Cardiac muscle cell (in vitro differentiated cells and primary cell): ENCODE data around the gene FBXO4. TPM values are rescaled to one million over a fixed set of nuclear protein-coding genes. Genes with fewer than 3 reads are reported as not detected.

ENCODE experiments used
- DNase-seq, 2 donors: peaks; one replicate each; pipeline versions ENCODE4 v3.0.0 to v3.0.0-alpha.2; 2010 to 2017; ENCODE audit warnings: low read depth in 1 of 2, low spot score in 1 of 2
- H3K27ac ChIP-seq: fragments of 200-600 bp; sonication (generic); 2 replicates; pipeline ENCODE4 v1.5.1; 2016
- H3K27me3 ChIP-seq: fragments of 200-600 bp; sonication (generic); 2 replicates; pipeline ENCODE4 v1.6.0; 2016; ENCODE audit warnings: control low read depth
- H3K36me3 ChIP-seq: fragments of 200-600 bp; sonication (generic); 2 replicates; pipeline ENCODE4 v1.5.1; 2016; ENCODE audit warnings: control low read depth
- H3K4me1 ChIP-seq: fragments of 200-600 bp; sonication (generic); 2 replicates; pipeline ENCODE4 v1.8.1; 2017; ENCODE audit warnings: low read depth, mild to moderate bottlenecking, mixed run types
- H3K4me3 ChIP-seq: fragments of 200-600 bp; sonication (generic); 2 replicates; pipeline ENCODE4 v1.5.1; 2016; ENCODE audit warnings: mild to moderate bottlenecking
- H3K9me3 ChIP-seq: fragments of 200-600 bp; sonication (generic); 2 replicates; pipeline ENCODE4 v1.5.1; 2017; ENCODE audit warnings: low read depth, mild to moderate bottlenecking, control low read depth
- CTCF ChIP-seq: IDR thresholded peaks from 2 replicates; pipeline ENCODE4 v1.5.1; 2012; ENCODE audit warnings: low read depth, mild to moderate bottlenecking, low read length
- polyA plus RNA-seq: library from polyadenylated mRNA; unstranded; fragments of >200 nt; fragmentation: Nextera tagmentation; extraction: Ambion mirVana; gene quantifications from 2 replicates; pipeline ENCODE4 v1.2.1, GENCODE V29; 2016
- total RNA-seq: library from RNA; depleted of rRNA; stranded (reverse); fragments of >200 nt; gene quantifications from 2 replicates; pipeline ENCODE4 v1.2.3, GENCODE V29; 2016

The FBXO4 gene
- total and polyA plus RNA-seq, 2 experiments from 2014 or later: 2.1 to 7.1 TPM

DNA sequence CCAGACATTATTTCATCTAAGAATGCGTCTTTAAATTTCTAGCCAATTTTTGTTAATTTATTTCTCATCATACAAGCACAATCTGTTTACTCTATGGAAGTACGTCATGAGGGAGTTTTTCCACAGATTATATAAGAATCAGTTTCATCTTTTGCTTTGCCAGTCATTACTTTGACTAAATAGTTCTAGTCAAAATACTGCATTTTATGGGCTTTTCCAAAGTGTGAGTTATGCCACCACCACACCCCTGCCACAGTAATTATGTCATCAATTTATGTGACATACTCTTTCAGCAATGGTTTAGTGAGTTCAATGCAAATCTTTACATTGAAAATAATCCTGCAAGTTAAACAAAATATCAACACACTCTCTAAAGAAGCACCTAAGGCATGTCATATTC is 18.9 kb upstream of the FBXO4 start:
- Histone ChIP-seq H3K36me3 (peaks cover 32% of the 10 kb centered on the region), H3K9me3 (no peaks in the 10 kb centered on the region), H3K27me3 (no peaks in the 10 kb centered on the region), H3K4me3 (no peak overlapping the region), H3K4me1 (no peaks in the 10 kb centered on the region), H3K27ac (no peak overlapping the region)
- DNase-seq: no peak
- TF ChIP-seq CTCF: no peak

GRCh38 chr5:41908374-41909079 is 16.6 kb upstream of the FBXO4 start:
- Histone ChIP-seq H3K27me3 (no peaks in the 10 kb centered on the region), H3K36me3 (peaks cover 54% of the 10 kb centered on the region), H3K27ac (peak overlapping the region; percentile 15), H3K4me3 (no peak overlapping the region), H3K9me3 (no peaks in the 10 kb centered on the region), H3K4me1 (no peaks in the 10 kb centered on the region)
- DNase-seq: peak in 1 of 2 donors; percentile 46
- no peak for TF ChIP-seq CTCF

GRCh38 chr5:41918105-41918504 is 7.0 kb upstream of the FBXO4 start:
- no peak overlapping the region for H3K4me3 ChIP-seq
- no peak overlapping the region for H3K27ac ChIP-seq
- no peak for TF ChIP-seq CTCF
- no peak for DNase-seq
- peaks cover 60% of the 10 kb centered on the region for H3K36me3 ChIP-seq
- no peaks in the 10 kb centered on the region for H3K4me1 ChIP-seq
- H3K9me3 ChIP-seq: no peaks in the 10 kb centered on the region
- H3K27me3 ChIP-seq: no peaks in the 10 kb centered on the region

- H3K27me3 ChIP-seq: no peaks in the 10 kb centered on the region
- DNase-seq: no peak
- H3K36me3 ChIP-seq: peaks cover 41% of the 10 kb centered on the region
- no peaks in the 10 kb centered on the region for H3K9me3 ChIP-seq
- H3K4me3 ChIP-seq: no peak overlapping the region
- H3K4me1 ChIP-seq: no peaks in the 10 kb centered on the region
- H3K27ac ChIP-seq: no peak overlapping the region
- no peak for TF ChIP-seq CTCF
Measured at GRCh38 chr5:41921166-41921565, 3.9 kb upstream of the FBXO4 start.

DNA sequence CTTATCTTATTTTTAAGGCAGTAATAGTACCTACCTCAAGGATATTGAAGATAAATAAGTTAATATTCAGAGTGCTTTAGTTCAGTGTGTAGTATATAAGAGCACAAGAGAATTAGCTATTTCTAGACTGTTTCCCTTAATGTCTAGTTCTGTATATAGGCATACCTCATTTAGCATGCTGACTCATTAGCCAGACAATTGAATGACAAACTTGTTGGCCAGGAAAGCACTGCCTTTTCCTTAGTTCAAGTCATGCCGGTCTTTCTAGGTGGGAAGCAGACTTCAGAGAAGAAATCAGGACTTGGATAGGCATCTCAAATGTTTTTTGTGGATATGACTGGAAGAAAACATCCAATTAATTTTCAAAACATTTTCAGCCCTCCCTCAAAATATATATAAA is 3.2 kb upstream of the FBXO4 start:
- TF ChIP-seq CTCF: no peak
- peak in 1 of 2 donors; percentile 20 for DNase-seq
- H3K9me3 ChIP-seq: no peaks in the 10 kb centered on the region
- no peak overlapping the region for H3K4me3 ChIP-seq
- no peaks in the 10 kb centered on the region for H3K4me1 ChIP-seq
- peaks cover 35% of the 10 kb centered on the region for H3K36me3 ChIP-seq
- H3K27me3 ChIP-seq: no peaks in the 10 kb centered on the region
- no peak overlapping the region for H3K27ac ChIP-seq
